ENCODE results near the gene SLC39A11.

SLC39A11 gene

DNA sequence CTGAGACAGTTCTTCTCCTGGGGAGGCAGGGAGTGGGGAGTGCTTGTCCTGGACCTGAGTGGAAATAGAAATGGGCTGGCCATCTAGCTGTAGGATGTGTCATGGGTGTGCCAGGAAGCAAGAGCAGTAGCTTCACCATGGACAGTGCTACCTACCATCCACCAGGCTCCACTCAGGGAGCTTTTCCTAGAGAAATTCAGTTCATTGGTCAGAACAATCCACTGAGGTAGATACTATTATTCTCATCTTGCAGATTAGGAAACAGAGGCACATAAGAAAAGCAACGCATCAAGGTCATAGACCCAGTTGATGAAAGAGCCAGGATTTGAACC, 372.0 kb downstream of the SLC39A11 start:
- H3K27ac Mint-ChIP-seq = no peak overlapping the region
- peaks cover 19% of the 10 kb centered on the region for H3K27me3 Mint-ChIP-seq (ENCODE audit: low read depth)
- no peaks in the 10 kb centered on the region for H3K36me3 Mint-ChIP-seq (ENCODE audit: low read depth)
- no peak overlapping the region for H3K4me3 Mint-ChIP-seq
- TF ChIP-seq, protein P1, sequence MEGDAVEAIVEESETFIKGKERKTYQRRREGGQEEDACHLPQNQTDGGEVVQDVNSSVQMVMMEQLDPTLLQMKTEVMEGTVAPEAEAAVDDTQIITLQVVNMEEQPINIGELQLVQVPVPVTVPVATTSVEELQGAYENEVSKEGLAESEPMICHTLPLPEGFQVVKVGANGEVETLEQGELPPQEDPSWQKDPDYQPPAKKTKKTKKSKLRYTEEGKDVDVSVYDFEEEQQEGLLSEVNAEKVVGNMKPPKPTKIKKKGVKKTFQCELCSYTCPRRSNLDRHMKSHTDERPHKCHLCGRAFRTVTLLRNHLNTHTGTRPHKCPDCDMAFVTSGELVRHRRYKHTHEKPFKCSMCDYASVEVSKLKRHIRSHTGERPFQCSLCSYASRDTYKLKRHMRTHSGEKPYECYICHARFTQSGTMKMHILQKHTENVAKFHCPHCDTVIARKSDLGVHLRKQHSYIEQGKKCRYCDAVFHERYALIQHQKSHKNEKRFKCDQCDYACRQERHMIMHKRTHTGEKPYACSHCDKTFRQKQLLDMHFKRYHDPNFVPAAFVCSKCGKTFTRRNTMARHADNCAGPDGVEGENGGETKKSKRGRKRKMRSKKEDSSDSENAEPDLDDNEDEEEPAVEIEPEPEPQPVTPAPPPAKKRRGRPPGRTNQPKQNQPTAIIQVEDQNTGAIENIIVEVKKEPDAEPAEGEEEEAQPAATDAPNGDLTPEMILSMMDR (IDR thresholded peaks at IDR 0.05; ENCODE audit: unreplicated experiment in 3 of 3) = no peak
- peaks cover 1% of the 10 kb centered on the region for H3K4me1 Mint-ChIP-seq
- no peaks in the 10 kb centered on the region for H3K9me3 Mint-ChIP-seq

DNA sequence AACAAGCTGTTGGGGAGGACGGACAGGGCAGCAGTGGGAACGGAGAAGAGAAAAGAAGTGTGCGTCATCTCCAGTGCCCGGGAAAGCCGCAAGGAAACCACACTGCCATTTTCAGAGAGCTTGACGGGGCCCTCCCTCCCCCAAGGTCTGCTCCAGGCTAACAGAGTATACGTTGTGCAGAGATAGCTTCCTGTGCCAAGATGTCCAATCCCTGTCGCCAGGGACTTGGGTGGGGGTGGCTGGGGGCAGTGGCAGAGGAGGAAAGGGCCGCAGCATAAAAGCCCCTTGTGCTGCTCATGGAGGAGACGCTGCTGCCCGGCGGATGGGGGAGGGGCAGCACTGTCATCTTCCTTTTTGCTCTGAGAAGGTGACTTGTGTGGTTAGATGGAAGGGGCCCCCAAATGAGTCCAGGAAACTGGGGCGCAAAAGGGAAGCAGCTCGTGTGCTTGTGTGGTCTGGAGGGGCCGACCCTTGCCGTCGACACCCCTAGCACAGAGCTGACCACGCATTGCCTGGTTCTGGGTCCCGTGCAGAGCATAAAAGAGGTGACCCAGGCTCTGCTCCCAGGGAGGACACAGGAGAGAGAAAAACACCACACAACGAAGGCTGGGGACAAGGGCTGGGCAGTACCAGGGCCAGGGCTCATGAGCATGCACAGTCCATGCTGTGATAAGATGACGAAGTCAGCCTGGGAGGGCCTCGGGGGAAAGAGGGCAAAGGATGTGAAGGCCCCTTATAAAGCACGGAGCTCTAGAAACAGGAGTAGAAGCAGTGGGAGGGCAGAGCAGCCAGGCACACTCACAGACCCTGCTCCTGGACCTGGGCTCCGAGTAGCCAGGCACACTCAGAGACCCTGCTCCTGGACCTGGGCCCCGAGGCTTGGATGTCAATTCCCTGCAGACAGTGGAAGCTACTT, 372.7 kb downstream of the SLC39A11 start:
- H3K27me3 Mint-ChIP-seq (ENCODE audit: low read depth) = peaks cover 19% of the 10 kb centered on the region
- H3K4me3 Mint-ChIP-seq = no peak overlapping the region
- H3K36me3 Mint-ChIP-seq (ENCODE audit: low read depth) = no peaks in the 10 kb centered on the region
- TF ChIP-seq, protein P1 (IDR thresholded peaks at IDR 0.05; ENCODE audit: unreplicated experiment in 3 of 3) = no peak
- H3K27ac Mint-ChIP-seq = no peak overlapping the region
- H3K9me3 Mint-ChIP-seq = no peaks in the 10 kb centered on the region
- no peaks in the 10 kb centered on the region for H3K4me1 Mint-ChIP-seq

DNA sequence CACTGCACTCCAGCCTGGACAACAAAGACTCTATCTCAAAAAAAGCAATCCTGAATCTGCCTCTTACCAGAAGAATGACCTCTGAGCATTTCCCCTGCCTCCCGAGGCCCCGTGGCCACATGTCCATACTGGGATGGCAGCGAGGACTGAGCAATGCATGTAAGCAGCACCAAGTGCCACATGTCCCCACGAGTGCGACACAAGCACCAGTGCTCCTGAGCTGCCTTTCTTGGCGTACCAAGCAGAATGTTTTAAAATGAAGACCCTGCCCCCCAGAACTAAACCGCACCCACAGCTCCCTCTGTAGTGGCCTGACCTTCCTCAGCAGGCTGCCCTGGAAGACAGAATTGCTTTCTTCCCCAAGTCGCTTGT, 373.3 kb downstream of the SLC39A11 start:
- no peak overlapping the region for H3K4me3 Mint-ChIP-seq
- no peaks in the 10 kb centered on the region for H3K9me3 Mint-ChIP-seq
- H3K36me3 Mint-ChIP-seq (ENCODE audit: low read depth) = no peaks in the 10 kb centered on the region
- no peaks in the 10 kb centered on the region for H3K4me1 Mint-ChIP-seq
- peaks cover 18% of the 10 kb centered on the region for H3K27me3 Mint-ChIP-seq (ENCODE audit: low read depth)
- no peak overlapping the region for H3K27ac Mint-ChIP-seq
- TF ChIP-seq, protein P1 (IDR thresholded peaks at IDR 0.05; ENCODE audit: unreplicated experiment in 3 of 3) = no peak

DNA sequence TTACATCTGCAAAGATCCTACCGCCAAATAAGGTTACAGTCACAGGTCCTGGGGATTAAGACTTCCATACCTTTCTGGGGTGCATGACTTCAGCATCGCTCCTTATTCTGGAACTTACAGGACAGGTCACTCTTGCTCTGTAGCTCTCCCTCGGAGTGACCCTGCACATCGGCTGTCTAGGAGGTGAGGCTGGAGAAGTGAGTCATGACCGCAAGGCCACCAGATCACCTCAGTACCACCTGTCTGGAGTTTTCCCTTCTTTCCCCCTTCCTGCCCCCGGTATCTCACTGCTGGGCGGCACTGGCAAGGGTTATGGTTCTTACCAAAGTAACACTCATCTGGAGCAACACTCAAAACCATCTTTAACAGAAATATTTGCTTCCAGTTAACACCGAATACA, 374.8 kb downstream of the SLC39A11 start:
- Mint-ChIP-seq H3K9me3 (no peaks in the 10 kb centered on the region), H3K27me3 (ENCODE audit: low read depth) (peaks cover 16% of the 10 kb centered on the region), H3K4me1 (no peaks in the 10 kb centered on the region), H3K36me3 (ENCODE audit: low read depth) (no peaks in the 10 kb centered on the region), H3K27ac (no peak overlapping the region), H3K4me3 (no peak overlapping the region)
- TF ChIP-seq, protein P1 (IDR thresholded peaks at IDR 0.05; ENCODE audit: unreplicated experiment in 3 of 3) = no peak

DNA sequence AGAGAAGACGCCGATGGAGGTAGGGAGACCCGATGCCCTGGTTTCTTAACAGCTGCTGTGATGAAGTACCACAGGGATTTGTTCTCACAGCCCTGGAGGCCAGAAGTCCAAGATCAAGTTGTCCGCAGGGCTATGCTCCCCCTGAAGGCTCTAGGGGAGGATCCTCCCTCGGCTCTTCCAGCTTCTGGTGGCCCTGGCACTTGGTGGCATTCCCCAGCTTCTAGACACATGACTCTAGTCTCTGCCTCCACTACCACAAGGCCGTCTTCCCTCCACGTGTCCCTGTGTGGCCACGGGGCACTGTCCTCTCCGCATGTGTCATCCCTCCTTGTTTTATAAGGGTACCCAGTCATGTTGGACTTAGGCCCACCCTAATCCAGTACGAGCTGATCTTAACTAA, 375.2 kb downstream of the SLC39A11 start:
- no peak overlapping the region for H3K27ac Mint-ChIP-seq
- no peaks in the 10 kb centered on the region for H3K36me3 Mint-ChIP-seq (ENCODE audit: low read depth)
- no peaks in the 10 kb centered on the region for H3K9me3 Mint-ChIP-seq
- H3K4me3 Mint-ChIP-seq = no peak overlapping the region
- peaks cover 16% of the 10 kb centered on the region for H3K27me3 Mint-ChIP-seq (ENCODE audit: low read depth)
- H3K4me1 Mint-ChIP-seq = no peaks in the 10 kb centered on the region
- TF ChIP-seq, protein P1 (IDR thresholded peaks at IDR 0.05; ENCODE audit: unreplicated experiment in 3 of 3) = no peak
